ENCODE measurements around the gene SCPEP1. TPM values are rescaled to one million over a fixed set of nuclear protein-coding genes. Genes with fewer than 3 reads are reported as not detected.

Gene SCPEP1
- total RNA-seq, 1 experiment from 2014 or later = 44.3 TPM

DNA sequence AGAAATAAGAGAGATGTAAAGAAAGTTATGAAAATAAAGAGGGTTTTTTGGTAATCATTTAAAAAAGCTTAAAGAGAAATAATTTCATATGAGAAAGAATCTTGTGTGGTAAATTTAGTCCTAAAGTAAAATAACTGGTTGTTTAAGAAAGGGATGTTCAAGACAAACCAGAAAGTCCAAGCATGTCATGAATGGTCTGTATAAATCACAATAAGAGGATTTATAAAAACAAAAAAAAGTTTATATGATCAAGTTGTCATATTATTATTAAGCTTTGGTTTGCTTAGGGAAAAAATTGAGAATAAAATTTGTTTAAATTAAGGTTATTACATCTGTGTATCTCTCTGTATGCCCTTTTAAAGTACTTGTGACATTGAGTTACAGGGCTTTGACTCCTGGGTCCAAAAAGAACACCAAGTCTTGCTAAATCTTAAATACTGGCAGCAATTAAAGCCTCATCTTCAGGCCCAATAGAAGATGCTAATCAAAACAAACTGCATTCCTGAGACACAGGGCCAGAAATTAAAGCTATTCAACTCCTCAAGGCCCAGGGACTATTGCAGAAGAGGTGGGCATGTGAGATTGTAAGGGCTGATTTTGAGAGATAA, 48.5 kb upstream of the SCPEP1 start:
- Mint-ChIP-seq H3K27me3 (ENCODE audit: insufficient read depth, unreplicated experiment) (no peaks in the 10 kb centered on the region), H3K27ac (ENCODE audit: unreplicated experiment) (no peak overlapping the region), H3K4me3 (ENCODE audit: unreplicated experiment) (no peak overlapping the region), H3K4me1 (ENCODE audit: low read depth, unreplicated experiment) (peaks cover 7% of the 10 kb centered on the region), H3K36me3 (ENCODE audit: insufficient read depth, unreplicated experiment) (peaks cover 13% of the 10 kb centered on the region), H3K9me3 (ENCODE audit: unreplicated experiment) (peaks cover 7% of the 10 kb centered on the region)
- BruUV-seq (replicated peaks) = no TSS peak
- TF ChIP-seq, protein P1, sequence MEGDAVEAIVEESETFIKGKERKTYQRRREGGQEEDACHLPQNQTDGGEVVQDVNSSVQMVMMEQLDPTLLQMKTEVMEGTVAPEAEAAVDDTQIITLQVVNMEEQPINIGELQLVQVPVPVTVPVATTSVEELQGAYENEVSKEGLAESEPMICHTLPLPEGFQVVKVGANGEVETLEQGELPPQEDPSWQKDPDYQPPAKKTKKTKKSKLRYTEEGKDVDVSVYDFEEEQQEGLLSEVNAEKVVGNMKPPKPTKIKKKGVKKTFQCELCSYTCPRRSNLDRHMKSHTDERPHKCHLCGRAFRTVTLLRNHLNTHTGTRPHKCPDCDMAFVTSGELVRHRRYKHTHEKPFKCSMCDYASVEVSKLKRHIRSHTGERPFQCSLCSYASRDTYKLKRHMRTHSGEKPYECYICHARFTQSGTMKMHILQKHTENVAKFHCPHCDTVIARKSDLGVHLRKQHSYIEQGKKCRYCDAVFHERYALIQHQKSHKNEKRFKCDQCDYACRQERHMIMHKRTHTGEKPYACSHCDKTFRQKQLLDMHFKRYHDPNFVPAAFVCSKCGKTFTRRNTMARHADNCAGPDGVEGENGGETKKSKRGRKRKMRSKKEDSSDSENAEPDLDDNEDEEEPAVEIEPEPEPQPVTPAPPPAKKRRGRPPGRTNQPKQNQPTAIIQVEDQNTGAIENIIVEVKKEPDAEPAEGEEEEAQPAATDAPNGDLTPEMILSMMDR (IDR thresholded peaks at IDR 0.05; ENCODE audit: insufficient read depth in 1 of 2, low read depth in 1 of 2, low read length in 1 of 2, severe bottlenecking in 1 of 2, unreplicated experiment in 1 of 2) = no peak
- DNase-seq = no peak
- no peaks in the 10 kb centered on the region for H3K36me3 ChIP-seq (ENCODE audit: control insufficient read depth, insufficient read depth, low read length)
- H3K4me3 ChIP-seq (ENCODE audit: low read depth, low read length) = no peak overlapping the region
- intact Hi-C loops (cut with micrococcal nuclease; ENCODE audit: unreplicated experiment) = no loop called here
- peaks cover 15% of the 10 kb centered on the region; the same call in 1 of the 2 replicates for H3K4me1 ChIP-seq
- H3K27me3 ChIP-seq (replicated peaks; ENCODE audit: control insufficient read depth, insufficient read depth, low read length) = no peaks in the 10 kb centered on the region
- peaks cover 30% of the 10 kb centered on the region for H3K9me3 ChIP-seq
- CTCF ChIA-PET = interaction anchor here (0.6 kb wide), 1 partner anchor 888 kb away, joined by 3 read pairs; no protein-coding TSS in a partner anchor
- POLR2A ChIA-PET = no interaction called here

DNA sequence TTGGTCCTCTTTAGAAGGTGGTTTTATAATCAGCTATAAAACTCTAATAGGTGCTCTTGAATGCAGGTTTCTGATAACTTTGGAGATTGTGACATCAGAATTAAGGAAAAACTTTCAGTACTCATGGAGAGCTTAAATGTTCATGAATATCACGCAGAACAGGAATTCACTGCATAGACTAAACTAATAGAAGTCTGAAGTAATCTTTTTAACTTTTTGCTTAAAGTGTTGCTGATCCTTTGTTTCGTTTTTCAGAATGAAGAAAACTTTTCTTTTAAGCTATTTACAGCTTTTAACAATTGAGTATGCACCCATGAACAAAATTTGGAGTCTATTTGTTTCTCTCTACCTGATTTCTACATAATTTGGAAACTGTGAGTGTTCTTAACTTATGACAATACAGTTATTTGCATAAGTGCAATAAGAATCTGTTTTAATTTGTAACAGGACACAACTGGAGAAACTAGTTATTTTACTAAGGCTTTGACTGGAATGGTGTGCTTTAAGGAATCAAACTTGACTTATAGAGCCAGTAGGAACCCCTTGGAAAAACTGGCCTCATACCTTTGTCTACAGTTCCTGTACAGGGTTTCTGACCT, 47.1 kb upstream of the SCPEP1 start:
- TF ChIP-seq, protein P1 (IDR thresholded peaks at IDR 0.05; ENCODE audit: insufficient read depth in 1 of 2, low read depth in 1 of 2, low read length in 1 of 2, severe bottlenecking in 1 of 2, unreplicated experiment in 1 of 2) = no peak
- H3K27me3 Mint-ChIP-seq (ENCODE audit: insufficient read depth, unreplicated experiment) = no peaks in the 10 kb centered on the region
- peaks cover 30% of the 10 kb centered on the region for H3K9me3 ChIP-seq
- no peaks in the 10 kb centered on the region for H3K27me3 ChIP-seq (replicated peaks; ENCODE audit: control insufficient read depth, insufficient read depth, low read length)
- DNase-seq = no peak
- ChIA-PET CTCF (interaction anchor here (0.5 kb wide), 1 partner anchor 69 kb away, joined by 3 read pairs; no protein-coding TSS in a partner anchor), POLR2A (interaction anchor here (1.0 kb wide), 1 partner anchor 17 kb away, joined by 9 read pairs; the partner anchor contains the start of gene TRIM25)
- no peak overlapping the region for H3K4me3 ChIP-seq (ENCODE audit: low read depth, low read length)
- H3K4me1 ChIP-seq = peaks cover 15% of the 10 kb centered on the region; the same call in 1 of the 2 replicates
- peaks cover 7% of the 10 kb centered on the region for H3K9me3 Mint-ChIP-seq (ENCODE audit: unreplicated experiment)
- H3K4me3 Mint-ChIP-seq (ENCODE audit: unreplicated experiment) = no peak overlapping the region
- H3K4me1 Mint-ChIP-seq (ENCODE audit: low read depth, unreplicated experiment) = peaks cover 7% of the 10 kb centered on the region
- BruUV-seq (replicated peaks) = no TSS peak
- intact Hi-C loops (cut with micrococcal nuclease; ENCODE audit: unreplicated experiment) = no loop called here
- H3K36me3 ChIP-seq (ENCODE audit: control insufficient read depth, insufficient read depth, low read length) = no peaks in the 10 kb centered on the region
- H3K36me3 Mint-ChIP-seq (ENCODE audit: insufficient read depth, unreplicated experiment) = peaks cover 14% of the 10 kb centered on the region
- no peak overlapping the region for H3K27ac Mint-ChIP-seq (ENCODE audit: unreplicated experiment)

DNA sequence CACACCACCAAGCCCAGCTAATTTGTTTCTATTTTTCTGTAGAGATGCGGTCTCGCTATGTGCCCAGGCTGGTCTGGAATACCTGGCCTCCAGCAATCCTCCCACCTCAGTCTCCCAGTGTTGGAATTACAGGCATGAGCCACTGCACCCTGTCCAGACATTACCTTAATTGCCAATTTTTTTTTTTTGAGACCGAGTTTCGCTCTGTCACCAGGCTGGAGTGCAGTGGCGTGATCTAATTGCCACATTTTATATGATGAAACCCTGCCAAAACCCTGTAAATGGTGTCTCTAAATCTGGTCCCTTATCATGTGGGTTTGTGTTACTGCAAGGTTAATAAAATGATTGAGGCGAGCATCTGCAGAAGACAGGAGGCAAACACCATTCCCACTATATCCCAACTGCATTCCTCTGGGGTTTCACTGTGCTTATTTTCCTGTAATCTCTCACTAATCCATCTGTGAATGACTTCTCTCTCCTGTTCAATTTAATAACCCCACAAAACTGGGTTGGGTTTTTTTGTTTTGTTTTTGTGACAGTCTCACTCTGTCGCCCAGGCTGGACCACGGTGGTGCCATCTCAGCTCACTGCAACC, 44.7 kb upstream of the SCPEP1 start:
- Histone ChIP-seq H3K4me3 (ENCODE audit: low read depth, low read length) (no peak overlapping the region), H3K36me3 (ENCODE audit: control insufficient read depth, insufficient read depth, low read length) (peaks cover 3% of the 10 kb centered on the region; the same call in 1 of the 2 replicates), H3K9me3 (peaks cover 27% of the 10 kb centered on the region), H3K27me3 (replicated peaks; ENCODE audit: control insufficient read depth, insufficient read depth, low read length) (no peaks in the 10 kb centered on the region), H3K4me1 (peaks cover 10% of the 10 kb centered on the region; the same call in 1 of the 2 replicates)
- Mint-ChIP-seq H3K27ac (ENCODE audit: unreplicated experiment) (no peak overlapping the region), H3K9me3 (ENCODE audit: unreplicated experiment) (peaks cover 7% of the 10 kb centered on the region), H3K4me3 (ENCODE audit: unreplicated experiment) (no peak overlapping the region), H3K27me3 (ENCODE audit: insufficient read depth, unreplicated experiment) (no peaks in the 10 kb centered on the region), H3K36me3 (ENCODE audit: insufficient read depth, unreplicated experiment) (peaks cover 33% of the 10 kb centered on the region), H3K4me1 (ENCODE audit: low read depth, unreplicated experiment) (peaks cover 6% of the 10 kb centered on the region)
- ChIA-PET POLR2A (no interaction called here), CTCF (interaction anchor here (0.7 kb wide), 1 partner anchor 788 kb away, joined by 3 read pairs; no protein-coding TSS in a partner anchor)
- DNase-seq = no peak
- intact Hi-C loops (cut with micrococcal nuclease; ENCODE audit: unreplicated experiment) = no loop called here
- TF ChIP-seq, protein P1 (IDR thresholded peaks at IDR 0.05; ENCODE audit: insufficient read depth in 1 of 2, low read depth in 1 of 2, low read length in 1 of 2, severe bottlenecking in 1 of 2, unreplicated experiment in 1 of 2) = no peak
- no TSS peak for BruUV-seq (replicated peaks)
